ENCODE results near the gene LAMA3.
"Not testable (repeated sequence)": the region's sequence is repeated elsewhere in the genome, so short reads cannot be mapped to it uniquely, and the experiment has no call there.

LAMA3 gene

GRCh38 chr18:23706971-23707640 is 17.9 kb downstream of the LAMA3 start:
- no peak for DNase-seq (ENCODE audit: low spot score)

GRCh38 chr18:23710068-23710527 is 20.8 kb downstream of the LAMA3 start:
- DNase-seq (ENCODE audit: low spot score): no peak

- no peak for DNase-seq (ENCODE audit: low spot score)
Observed at GRCh38 chr18:23710946-23711345, 21.7 kb downstream of the LAMA3 start.

GRCh38 chr18:23711426-23711825 is 22.2 kb downstream of the LAMA3 start:
- DNase-seq (ENCODE audit: low spot score): no peak

- no peak for DNase-seq (ENCODE audit: low spot score)
Observed at GRCh38 chr18:23712445-23712844, 23.2 kb downstream of the LAMA3 start.

- no peak for DNase-seq (ENCODE audit: low spot score)
Observed at GRCh38 chr18:23714576-23714975, 25.3 kb downstream of the LAMA3 start.

GRCh38 chr18:23716079-23716478 is 26.8 kb downstream of the LAMA3 start:
- DNase-seq (ENCODE audit: low spot score): not testable (repeated sequence)

- DNase-seq (ENCODE audit: low spot score): no peak
Observed at GRCh38 chr18:23716516-23716915, 27.3 kb downstream of the LAMA3 start.

- DNase-seq (ENCODE audit: low spot score): no peak
Observed at GRCh38 chr18:23716966-23717365, 27.7 kb downstream of the LAMA3 start.

- DNase-seq (ENCODE audit: low spot score): no peak
Observed at GRCh38 chr18:23718243-23718720, 29.0 kb downstream of the LAMA3 start.

GRCh38 chr18:23718731-23719130 is 29.5 kb downstream of the LAMA3 start:
- no peak for DNase-seq (ENCODE audit: low spot score)

- DNase-seq (ENCODE audit: low spot score): no peak
Observed at GRCh38 chr18:23719634-23720201, 30.5 kb downstream of the LAMA3 start.

GRCh38 chr18:23721696-23722480 is 32.6 kb downstream of the LAMA3 start:
- DNase-seq (ENCODE audit: low spot score): no peak

- DNase-seq (ENCODE audit: low spot score): no peak
Observed at GRCh38 chr18:23722646-23723045, 33.4 kb downstream of the LAMA3 start.

- DNase-seq (ENCODE audit: low spot score): no peak
Observed at GRCh38 chr18:23723121-23723520, 33.9 kb downstream of the LAMA3 start.

- no peak for DNase-seq (ENCODE audit: low spot score)
Observed at GRCh38 chr18:23724681-23725080, 35.4 kb downstream of the LAMA3 start.

GRCh38 chr18:23725351-23725750 is 36.1 kb downstream of the LAMA3 start:
- DNase-seq (ENCODE audit: low spot score): no peak

- DNase-seq (ENCODE audit: low spot score): no peak
Observed at GRCh38 chr18:23725827-23726661, 36.8 kb downstream of the LAMA3 start.

GRCh38 chr18:23727707-23728493 is 38.6 kb downstream of the LAMA3 start:
- no peak for DNase-seq (ENCODE audit: low spot score)

GRCh38 chr18:23730857-23731256 is 41.6 kb downstream of the LAMA3 start:
- no peak for DNase-seq (ENCODE audit: low spot score)

GRCh38 chr18:23731861-23732260 is 42.6 kb downstream of the LAMA3 start:
- DNase-seq (ENCODE audit: low spot score): no peak
